Measurements from ENCODE around the gene INA. TPM values are rescaled to one million over a fixed set of nuclear protein-coding genes. Genes with fewer than 3 reads are reported as not detected.
"Not testable (repeated sequence)": the region's sequence is repeated elsewhere in the genome, so short reads cannot be mapped to it uniquely, and the experiment has no call there.

Gene INA
- total RNA-seq (ENCODE audit: insufficient read depth, low replicate concordance): 1.4 TPM

DNA sequence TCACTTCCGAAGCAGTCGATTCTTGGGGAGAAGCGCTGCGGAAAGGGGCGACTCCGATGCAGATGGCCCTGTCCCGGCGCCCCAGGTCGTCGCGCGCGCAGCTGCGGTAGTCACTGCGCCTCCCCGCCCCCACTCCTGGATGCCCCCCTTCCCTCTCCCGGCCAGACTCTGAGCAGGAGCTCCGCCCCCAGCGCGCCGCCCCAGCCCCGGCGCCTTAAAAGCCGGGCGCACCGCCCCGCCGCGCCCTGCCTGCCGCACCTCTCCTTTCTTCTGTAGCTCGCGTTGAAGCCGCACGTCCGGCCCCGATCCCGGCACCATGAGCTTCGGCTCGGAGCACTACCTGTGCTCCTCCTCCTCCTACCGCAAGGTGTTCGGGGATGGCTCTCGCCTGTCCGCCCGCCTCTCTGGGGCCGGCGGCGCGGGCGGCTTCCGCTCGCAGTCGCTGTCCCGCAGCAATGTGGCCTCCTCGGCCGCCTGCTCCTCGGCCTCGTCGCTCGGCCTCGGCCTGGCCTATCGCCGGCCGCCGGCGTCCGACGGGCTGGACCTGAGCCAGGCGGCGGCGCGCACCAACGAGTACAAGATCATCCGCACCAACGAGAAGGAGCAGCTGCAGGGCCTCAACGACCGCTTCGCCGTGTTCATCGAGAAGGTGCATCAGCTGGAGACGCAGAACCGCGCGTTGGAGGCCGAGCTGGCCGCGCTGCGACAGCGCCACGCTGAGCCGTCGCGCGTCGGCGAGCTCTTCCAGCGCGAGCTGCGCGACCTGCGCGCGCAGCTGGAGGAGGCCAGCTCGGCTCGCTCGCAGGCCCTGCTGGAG lies at the start of gene INA:
INA (plus strand) TSS at position 243 of the 817 bp plus-strand sequence; CDS start at position 317, 74 bp downstream.
- DNase-seq (ENCODE audit: low spot score): peak; percentile 32

DNA sequence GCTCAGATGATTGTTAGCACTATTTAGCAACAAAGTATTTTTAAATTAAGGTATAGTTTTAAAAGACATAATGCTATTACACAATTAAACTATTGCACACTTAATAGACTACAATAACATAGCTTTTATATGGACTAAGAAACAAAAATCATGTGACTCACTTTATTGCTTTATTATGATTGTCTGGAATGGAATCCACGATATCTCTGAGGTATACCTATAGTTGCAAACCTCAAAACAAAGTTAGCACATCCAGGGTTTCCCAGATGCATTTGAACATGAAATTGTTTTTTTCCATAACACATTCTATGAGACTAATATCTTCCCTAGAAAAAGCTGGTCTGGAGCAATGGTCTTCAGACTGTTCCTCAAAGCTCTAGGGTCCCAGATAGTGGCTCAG lies 49.5 kb upstream of the INA start:
- DNase-seq (ENCODE audit: low spot score): no peak

DNA sequence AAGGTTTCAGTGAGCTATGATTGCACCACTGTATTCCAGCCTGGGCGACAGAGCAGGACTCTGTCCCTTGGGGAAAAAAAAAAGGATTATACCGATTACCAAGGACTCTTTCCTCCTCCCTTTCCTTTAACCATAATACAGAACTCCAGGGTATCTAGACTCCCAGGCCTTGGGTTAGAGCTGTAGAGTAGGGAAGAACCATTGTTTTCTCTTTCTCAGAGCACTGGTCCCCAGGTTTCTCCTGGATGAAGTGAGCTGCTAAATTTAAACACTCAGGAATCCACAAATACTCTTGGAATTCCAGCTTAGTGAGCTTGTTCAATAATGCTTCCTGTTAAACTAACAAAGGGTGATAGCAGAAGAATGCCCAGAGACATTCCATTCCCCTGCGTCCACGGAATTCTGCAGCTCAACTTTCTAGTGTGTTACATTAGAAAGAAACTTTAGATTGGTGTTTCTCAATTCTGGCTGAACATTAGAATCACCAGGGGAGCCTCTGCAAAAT lies 45.8 kb upstream of the INA start:
- peak; percentile 83 for DNase-seq (ENCODE audit: low spot score)

DNA sequence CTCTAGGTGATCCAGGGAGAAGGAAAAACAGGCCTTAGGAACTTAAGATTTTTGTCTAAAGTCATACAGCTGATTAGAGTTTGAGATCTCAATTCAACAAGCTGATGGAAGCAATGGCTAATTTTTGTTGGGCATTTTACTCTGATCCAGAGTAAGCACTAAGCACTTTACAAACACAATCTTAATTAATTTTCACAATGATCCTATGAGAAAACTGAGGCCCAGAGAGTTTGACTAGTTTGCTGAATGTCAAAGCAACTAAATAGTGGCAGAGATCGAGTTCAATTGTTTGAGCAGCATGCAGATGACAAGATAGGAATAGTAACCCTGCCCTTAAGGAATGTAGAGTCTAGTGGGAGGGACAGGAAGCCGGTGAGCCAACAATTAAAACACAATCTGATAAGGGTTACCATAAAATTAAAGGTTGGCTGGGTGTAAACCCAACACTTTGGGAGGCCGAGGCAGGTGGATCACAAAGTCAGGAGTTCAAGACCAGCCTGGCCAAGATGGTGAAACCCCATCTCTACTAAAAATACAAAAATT lies 44.7 kb upstream of the INA start:
- no peak for DNase-seq (ENCODE audit: low spot score)

DNA sequence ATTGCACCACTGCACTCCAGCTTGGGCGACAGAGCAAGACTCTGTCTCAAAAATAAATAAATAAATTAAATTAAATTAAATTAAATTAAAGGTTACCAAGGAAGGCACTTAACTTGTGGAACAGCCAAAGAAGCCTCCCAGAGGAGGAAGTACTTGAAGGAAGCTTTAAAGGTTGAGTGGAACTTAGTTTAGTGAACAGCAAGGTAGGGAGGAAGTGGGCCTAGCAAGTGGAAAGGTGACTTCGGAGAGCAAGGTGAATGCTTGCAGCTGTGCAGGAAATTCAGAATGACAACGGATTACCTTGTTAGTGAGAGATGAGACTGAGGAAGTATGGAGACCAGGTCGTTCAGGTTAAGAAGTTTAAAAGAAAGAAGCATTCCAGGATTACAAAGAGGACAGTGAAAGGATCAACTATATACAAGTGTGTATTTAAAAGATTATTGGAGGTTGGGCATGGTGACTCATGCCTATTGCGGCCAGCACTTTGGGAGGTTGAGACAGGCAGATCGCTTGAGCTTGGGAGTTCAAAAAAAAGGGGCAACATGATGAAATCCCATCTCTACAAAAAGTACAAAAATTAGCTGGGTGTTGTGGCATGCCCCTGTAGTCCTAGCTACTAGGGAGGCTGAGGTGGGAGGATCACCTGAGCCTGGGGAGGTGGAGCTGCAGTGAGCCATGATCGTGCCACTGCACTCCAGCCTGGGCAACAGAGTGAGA lies 44.0 kb upstream of the INA start:
- no peak for DNase-seq (ENCODE audit: low spot score)

DNA sequence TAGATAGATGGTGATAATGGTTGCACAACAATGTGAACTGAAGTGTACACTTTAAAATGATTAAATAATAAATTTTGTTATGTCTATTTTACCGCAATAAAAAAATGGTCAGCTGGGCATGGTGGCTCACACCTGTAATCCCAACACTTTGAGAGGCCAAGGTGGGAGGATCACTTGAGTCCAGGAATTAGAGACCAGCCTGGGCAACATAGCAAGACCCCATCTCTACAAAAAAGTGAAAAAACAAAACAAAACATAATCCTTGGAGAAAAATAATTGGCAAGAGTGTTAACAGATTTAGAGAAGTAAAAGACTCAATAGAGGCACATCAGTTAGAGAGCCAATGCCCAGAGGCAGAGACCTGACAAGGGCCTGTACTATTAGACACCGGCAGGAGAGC lies 41.2 kb upstream of the INA start:
- no peak for DNase-seq (ENCODE audit: low spot score)

DNA sequence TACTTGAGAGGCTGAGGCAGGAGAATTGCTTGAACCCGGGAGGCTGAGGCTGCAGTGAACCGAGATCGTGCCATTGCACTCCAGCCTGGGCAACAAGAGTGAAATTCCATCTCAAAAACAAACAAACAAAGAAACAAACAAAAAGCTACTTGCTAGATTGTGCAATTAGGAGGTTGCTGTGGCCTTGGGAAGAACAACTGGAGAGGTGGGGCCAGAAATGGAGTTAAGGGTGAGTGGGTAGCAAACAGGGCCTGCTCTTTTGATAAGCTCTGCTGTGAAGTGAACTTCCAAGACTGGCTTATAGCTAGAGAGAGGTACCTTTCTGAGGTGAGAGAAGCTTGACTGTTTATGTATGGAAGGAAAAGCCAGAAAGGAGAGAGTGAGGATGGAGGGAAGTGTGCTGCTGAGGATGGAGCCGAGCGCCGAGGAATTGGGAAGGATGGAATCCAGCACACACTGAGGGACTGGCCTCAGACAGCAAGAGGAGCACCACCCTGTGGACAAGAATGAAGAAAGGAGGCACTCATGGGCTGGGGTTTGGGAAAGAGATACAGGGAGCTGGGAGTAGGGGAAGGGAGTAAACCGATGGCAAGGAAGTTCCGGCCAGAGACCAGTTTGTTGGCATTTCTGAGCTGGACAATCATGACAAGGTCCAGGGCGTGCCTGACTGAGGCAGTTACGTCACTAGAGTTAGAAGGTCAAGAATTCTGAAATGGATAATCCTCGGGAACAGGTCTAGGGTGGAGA lies 38.3 kb upstream of the INA start:
- DNase-seq (ENCODE audit: low spot score): peak; percentile 69

DNA sequence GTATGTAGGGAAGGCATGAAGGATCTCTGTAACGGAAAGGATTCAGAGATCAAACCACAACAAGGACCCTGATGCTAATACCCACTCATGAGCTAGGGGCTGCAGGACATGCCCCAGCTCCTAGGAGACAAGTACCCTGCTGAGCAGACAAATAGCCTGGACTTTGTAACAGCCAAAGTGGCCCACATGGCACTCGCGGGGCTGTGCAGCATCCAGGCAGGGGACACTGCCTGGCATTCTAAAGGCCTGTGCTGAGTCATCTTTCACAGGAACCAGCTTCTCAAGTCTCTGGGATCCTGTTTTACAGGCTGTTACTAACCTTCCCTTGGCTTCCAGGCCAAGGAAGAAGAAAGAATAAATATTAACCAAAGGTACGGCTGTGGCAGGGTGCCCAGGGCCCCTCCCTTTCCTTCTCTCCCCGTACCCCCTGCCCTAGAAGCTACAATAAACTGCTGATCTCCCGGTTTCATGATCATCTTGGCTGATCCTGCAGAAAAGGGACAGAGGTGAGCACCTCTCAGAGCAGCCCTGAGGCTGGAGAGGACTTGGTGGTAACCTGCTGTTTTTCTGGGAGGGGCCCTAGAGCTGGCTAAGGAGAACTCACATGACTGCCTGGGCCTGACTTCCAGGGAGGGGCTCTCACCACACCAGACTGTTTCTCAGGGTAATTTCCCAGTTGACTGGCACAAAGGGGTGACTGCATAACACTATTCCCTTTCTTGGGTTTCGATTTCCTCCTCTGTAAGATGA lies 35.5 kb upstream of the INA start:
- peak; percentile 62 for DNase-seq (ENCODE audit: low spot score)

DNA sequence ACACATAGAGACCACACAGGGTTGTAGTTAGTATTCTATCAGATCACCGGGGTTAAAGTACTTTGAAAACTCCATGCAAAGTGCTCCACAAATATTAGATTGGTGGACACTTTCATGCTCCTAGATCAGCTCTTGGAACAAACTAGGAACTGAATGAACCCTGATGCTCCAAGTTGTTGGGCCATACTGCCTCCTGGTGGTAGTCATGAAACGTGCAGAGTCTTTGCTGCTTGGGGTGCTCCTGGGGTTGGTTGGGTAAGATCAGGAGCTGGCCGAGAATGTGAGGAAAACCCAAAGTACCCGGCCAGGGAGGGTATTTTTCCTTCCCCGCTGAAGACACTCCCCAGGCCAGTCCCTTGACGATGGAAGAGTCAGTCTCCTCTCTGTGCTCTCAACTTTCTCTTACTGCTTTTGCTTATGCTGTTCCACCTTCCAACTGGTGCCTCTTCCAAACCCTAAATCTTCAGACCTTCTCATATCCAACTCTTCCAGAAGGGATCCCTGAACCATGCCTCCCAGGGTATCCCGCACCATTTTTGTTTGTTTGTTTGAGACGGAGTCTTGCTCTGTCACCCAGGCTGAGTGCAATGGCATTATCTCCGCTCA lies 32.2 kb upstream of the INA start:
- DNase-seq (ENCODE audit: low spot score): peak; percentile 80

DNA sequence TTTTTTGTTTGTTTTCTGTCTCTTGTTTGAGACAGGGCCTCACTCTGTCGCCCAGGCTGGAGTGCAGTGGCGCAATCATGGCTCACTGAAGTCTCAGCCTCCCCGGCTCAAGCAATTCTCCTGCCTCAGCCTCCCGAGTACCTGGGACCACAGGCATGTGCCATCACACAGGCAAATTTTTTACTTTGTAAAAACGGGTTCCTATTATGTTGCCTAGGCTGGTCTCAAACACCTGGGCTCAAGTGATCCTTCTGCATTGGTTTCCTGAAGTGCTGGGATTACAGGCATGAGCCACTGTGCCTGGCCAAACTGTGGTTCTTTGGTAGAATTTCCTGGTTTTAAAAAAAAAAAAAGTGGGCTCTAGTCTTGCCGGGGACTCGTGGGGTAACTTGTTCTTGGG lies 31.4 kb upstream of the INA start, which contains the start of gene RPEL1:
RPEL1 (plus strand) TSS at position 301 of the 400 bp plus-strand sequence. CDS start 110 bp downstream, outside the sequence.
- not testable (repeated sequence) for DNase-seq (ENCODE audit: low spot score)

DNA sequence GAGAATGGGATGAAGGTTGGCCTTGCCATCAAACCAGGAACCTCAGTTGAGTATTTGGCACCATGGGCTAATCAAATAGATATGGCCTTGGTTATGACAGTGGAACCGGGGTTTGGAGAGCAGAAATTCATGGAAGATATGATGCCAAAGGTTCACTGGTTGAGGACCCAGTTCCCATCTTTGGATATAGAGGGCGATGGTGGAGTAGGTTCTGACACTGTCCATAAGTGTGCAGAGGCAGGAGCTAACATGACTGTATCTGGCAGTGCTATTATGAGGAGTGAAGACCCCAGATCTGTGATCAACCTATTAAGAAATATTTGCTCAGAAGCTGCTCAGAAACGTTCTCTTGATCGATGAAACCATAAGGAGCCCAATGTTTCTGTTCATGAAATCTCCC lies 30.6 kb upstream of the INA start:
- DNase-seq (ENCODE audit: low spot score): no peak

DNA sequence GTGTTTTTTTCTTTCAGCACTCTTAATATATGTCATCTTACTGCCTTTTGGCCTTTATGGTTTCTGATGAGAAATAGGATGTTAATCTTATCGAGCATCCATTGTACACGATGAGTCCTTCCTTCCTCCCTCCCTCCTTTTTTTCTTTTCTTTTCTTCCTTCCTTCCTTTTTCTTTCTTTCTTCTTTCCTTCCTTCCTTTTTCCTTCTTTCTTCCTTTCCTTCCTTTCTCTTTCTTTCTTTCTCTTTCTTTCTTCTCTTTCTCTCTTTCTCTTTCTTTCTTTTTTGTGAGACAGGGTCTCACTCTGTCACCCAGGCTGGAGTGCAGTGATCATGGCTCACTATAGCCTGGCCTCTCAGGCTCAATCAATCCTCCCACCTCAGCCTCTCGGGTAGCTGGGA lies 22.8 kb upstream of the INA start:
- DNase-seq (ENCODE audit: low spot score): no peak

DNA sequence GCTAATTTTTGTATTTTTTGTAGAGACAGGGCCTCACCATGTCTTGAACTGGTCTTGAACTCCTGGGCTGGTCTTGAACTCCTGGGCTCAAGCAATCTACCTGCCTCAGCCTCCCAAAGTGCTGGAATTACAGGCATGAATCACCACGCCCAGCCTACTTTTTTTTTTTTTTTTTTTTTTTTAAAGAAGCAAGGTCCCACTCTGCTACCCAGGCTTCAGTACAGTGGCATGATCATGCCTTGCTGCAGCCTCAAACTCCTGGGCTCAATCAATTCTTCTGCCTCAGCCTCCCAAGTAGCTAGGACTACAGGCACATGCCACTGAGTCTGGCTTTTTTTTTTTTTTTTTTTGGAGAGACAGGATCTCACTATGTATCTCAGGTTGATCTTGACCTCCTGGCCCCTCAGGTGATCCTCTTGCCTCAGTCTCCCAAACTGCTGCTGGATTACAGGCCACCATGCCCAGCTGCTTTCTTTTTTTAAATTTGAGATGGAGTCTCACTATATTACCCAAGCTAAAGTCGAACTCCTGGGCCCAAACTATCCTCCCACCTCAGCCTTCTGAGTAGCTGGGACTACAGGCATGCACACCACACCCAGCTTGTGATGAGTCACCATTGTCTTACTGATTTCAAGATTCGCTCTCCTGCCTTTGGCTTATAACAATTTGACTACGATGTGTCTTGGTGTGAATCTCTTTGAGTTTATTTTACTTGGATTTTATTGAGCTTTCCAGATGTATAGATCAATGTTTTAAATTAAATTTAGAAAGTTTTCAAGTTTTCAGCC lies 22.2 kb upstream of the INA start:
- DNase-seq (ENCODE audit: low spot score): no peak

DNA sequence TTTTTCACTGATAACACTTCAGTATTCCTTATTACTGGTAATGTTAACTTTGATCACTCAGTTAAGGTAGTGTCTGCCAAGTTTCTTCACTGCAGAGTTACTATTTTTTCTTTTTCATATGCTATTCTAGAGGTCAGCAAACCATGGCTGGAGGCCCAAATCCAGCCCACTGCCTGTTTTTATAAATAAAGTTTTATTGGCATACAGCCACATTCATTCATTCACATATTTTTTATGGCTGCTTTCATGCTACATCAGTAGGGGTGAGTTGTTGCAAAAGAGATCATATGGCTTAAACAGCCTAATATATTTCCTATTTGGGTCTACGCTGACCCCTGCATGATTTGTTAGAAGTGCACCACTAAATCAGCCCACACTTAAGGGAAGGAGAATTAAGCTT lies 20.3 kb upstream of the INA start:
- no peak for DNase-seq (ENCODE audit: low spot score)

DNA sequence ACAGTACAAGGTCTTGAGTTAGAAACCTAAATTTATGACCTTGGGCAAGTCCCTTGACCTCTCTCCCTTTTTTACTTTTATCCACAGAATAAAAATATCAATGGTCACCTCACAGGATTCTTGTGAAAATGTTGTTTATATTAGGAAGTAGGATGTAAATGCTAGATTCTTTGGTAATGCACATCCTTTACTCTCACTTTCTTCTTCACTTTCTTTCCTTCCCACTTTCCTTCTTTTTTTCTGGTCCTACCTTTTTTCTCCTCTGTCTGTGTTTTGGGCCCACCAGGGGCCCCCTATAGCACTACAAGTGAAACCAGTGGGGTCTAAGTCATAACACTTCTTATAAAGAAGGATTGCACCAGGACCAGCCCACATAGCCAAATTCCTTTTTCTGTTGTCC lies 19.1 kb upstream of the INA start:
- no peak for DNase-seq (ENCODE audit: low spot score)

DNA sequence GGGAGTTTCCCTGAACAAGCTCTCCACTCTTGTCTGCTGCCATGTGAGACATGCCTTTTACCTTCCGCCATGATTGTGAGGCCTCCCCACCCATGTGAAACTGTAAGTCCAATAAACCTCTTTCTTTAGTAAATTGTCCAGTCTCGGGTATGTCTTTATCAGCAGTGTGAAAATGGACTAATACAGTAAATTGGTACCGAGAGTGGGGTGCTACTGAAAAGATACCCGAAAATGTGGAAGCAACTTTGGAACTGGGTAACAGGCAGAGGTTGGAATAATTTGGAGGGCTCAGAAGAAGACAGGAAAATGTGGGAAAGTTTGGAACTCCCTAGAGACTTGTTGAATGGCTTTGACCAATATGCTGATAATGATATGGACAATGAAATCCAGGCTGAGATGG lies 18.0 kb upstream of the INA start:
- not testable (repeated sequence) for DNase-seq (ENCODE audit: low spot score)

DNA sequence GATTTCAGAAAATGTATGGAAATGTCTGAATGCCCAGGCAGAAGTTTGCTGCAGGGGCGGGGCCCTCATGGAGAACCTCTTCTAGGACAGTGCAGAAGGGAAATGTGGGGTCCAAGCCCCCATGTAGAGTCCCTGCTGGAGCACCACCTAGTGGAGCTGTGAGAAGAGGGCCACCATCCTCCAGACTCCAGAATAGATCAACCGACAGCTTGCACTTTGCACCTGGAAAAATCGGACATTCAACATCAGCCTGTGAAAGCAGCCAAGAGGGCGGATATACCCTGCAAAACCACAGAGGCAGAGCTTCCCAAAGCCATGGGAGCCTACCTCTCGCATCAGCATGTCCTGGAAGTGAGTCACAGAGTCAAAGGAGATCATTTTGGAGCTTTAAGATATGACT lies 16.9 kb upstream of the INA start:
- no peak for DNase-seq (ENCODE audit: low spot score)

DNA sequence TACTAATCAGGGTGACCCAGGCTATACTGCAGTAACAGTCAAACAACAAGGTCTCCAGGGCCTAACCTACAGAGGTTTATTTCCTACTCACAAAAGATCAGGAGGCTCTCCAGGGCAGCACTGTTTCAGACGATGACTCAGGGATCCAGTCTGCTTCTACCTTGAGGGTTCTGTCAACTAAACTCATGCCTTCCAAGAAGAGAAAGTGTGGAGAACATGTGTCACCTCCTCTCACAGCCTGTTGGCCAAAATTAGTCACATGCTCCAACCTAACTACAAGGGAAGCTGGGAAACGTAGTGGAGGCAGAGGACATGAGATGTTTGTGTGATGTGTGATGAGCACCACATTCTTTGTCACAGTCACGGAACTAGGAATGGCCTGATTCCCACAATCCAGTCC lies 14.7 kb upstream of the INA start:
- DNase-seq (ENCODE audit: low spot score): no peak

DNA sequence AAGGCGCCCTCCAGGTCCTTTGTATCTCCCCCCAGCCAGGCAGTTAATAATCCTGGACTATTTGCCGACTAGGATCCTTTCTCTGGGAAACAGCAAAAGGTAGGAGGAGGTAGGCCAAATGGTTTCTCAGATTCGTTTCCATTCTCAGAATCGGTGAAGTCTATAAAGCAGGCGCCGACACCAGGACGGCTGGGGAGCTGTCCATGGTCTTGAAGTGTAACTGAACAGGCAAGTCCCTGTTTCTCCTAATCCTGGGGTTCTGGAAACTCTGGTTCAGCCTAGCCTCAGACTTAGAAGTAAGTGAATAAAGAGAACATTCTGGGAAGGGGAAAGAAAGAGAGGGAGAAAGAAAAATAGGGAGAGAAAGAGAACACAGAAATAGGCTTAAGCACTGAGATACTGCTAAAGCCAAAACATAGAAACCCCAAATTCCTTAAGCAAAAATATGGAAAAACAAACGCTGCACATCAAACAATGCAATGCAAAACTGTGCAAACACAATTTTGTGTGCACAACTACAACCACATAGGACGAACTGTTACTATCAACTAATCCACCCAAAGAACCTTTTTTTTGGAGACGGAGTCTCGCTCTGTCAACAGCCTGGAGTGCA lies 11.1 kb upstream of the INA start:
- peak; percentile 88 for DNase-seq (ENCODE audit: low spot score)
